ENCODE results near the gene CABP2. TPM values are rescaled to one million over a fixed set of nuclear protein-coding genes. Genes with fewer than 3 reads are reported as not detected.

CABP2 gene
- total and polyA plus RNA-seq, 12 donors = not detected

DNA sequence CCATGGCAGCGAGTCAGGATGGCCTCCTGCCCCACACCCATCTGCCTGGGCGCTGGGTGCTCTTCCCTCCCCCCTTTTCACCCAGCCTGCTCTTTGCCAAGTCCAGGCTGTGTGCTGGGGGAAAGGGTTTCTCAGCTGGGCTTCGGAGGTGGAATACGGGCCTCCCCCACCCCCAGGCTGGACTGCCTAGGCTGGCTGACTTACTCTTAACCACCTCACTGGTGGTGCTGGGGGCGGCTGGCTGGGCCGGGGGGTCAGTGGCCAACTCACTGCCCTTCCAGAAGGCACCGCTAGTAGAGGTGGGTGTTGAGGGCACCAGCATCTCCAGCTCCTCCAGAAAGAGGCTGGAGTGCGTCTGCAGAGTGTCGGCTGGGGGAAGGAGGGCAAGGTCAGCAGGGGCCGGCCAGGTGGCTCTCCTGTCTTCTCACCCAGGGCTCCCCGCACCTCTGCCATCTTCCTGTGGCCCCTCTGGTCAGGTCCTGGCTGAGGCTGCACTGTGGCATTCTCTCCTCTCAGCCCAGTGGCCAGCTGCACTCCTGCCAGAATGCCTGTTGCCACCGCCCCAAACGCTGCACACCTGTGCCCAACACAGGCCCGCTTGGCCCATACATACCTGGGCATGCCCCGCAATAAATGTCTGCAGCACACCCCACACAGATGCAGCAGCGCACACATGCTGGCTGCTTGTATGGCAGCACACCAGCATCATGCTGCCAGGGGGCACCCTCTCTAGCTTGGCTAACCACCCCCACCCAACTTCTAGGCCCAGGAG, 27.8 kb downstream of the CABP2 start:
- peaks cover 0 to 98% (median 50%) of the 10 kb centered on the region in 9 donors for H3K36me3 ChIP-seq
- ATAC-seq = no peak
- TF ChIP-seq, protein P1, sequence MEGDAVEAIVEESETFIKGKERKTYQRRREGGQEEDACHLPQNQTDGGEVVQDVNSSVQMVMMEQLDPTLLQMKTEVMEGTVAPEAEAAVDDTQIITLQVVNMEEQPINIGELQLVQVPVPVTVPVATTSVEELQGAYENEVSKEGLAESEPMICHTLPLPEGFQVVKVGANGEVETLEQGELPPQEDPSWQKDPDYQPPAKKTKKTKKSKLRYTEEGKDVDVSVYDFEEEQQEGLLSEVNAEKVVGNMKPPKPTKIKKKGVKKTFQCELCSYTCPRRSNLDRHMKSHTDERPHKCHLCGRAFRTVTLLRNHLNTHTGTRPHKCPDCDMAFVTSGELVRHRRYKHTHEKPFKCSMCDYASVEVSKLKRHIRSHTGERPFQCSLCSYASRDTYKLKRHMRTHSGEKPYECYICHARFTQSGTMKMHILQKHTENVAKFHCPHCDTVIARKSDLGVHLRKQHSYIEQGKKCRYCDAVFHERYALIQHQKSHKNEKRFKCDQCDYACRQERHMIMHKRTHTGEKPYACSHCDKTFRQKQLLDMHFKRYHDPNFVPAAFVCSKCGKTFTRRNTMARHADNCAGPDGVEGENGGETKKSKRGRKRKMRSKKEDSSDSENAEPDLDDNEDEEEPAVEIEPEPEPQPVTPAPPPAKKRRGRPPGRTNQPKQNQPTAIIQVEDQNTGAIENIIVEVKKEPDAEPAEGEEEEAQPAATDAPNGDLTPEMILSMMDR (IDR thresholded peaks at IDR 0.05) = no peak

DNA sequence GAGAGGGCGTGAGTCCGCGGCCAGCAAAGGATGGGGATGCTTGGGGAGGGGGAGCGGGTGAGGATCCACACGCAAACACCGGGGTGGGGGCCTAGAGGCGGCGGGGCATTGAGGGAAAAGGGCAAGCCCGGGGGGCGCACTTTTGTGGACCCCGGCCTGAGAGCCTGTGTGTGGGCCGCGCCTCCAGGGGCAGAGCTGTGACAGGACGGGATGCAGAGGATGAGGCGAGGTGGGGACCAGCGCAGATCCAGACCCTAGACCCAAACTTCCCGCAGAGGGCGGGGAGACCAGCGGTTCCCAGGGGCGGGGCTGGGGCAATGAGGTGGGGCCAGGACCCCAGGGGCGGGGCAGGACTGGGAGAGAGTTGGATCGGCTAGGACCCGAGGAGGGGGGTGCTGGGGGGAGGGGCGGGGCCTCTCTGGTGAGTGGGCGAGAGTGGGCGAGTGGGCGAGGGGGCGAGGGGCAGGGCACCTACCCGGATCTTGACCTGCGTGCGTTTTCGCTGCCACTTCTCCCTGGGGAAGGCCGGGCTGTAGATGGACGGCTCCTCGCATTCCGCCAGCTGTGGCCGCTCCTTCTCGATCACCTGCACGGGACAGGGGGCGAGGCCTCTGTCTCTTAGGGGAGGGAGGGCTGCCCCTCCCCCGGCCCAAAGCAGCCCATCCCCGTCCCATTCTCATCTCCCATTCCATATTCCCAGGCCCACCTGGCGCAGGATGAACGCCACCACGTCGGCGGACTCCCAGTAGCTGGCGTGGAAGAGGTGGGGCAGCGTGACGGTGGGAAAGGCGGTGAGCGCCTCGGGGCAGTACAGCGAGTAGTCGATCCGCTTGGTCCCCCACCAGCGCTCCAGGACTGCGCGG, 28.6 kb downstream of the CABP2 start:
- Histone ChIP-seq H3K4me3 (no peak overlapping the region), H3K4me1 (peaks cover 0 to 13% (median 0%) of the 10 kb centered on the region in 9 donors), H3K27me3 (no peaks in the 10 kb centered on the region), H3K36me3 (peaks cover 0 to 98% (median 53%) of the 10 kb centered on the region in 9 donors), H3K27ac (no peak overlapping the region), H3K9me3 (no peaks in the 10 kb centered on the region)
- ATAC-seq (no peak), DNase-seq (no peak)
- 92% methylated on average over 57 to 59 of the region's 59 CpGs for WGBS, 2 donors
- TF ChIP-seq, protein P1 (IDR thresholded peaks at IDR 0.05) = no peak
- intact Hi-C loops (cut with DNase I) = no loop called here

More for the DNA sequence above, 27.8 kb downstream of the CABP2 start:
- 94 to 95% methylated on average over 16 of the region's 16 CpGs for WGBS, 2 donors
- no peak overlapping the region for H3K4me3 ChIP-seq
- intact Hi-C loops (cut with DNase I) = no loop called here
- peaks cover 0 to 13% (median 0%) of the 10 kb centered on the region in 9 donors for H3K4me1 ChIP-seq
- no peaks in the 10 kb centered on the region for H3K27me3 ChIP-seq
- no peak for DNase-seq
- H3K27ac ChIP-seq = no peak overlapping the region
- no peaks in the 10 kb centered on the region for H3K9me3 ChIP-seq

DNA sequence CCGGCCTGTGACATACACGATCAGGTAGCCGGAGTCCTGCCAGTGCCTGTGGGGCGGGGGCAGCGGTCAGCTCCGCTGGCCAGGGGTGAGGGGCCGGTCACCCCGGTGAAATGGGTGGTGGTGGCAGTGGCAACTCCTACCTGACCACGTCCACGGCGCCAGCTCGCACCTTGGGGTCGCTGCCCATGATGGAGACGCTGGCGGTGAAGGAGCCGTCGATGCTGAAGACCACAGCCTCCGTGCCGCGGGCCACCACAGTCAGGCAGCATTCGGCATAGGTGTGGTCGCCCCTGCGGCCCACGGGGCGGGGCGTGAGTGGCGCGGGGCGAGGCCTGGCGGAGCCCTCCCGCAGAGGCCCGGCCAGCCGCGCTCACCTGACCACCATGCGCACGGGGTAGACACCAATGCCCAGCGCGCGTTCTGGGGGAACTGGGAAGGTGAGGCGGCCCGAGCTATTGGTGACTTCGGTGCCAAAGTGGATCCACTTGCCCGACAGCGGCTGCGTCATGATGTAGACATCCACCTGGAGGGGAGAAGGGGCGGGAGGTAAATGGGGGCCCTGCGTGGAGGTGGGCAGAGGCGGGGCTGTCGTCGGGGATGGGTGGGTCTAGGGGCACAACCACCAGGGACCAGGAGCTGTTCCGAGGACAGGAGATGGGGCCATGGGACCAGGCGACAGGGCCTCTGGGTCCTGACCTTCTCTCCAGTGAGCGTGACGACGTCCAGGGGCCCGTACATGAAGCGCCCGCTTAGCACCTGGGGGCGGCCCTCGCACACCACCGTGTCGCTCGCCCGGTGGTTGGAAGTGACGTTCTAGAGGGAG, 29.5 kb downstream of the CABP2 start:
- 95 to 96% methylated on average over 53 to 65 of the region's 65 CpGs for WGBS, 2 donors
- no peak for DNase-seq
- Histone ChIP-seq H3K27ac (no peak overlapping the region), H3K27me3 (no peaks in the 10 kb centered on the region), H3K36me3 (peaks cover 0 to 100% (median 61%) of the 10 kb centered on the region in 9 donors), H3K4me1 (peaks cover 0 to 8% (median 0%) of the 10 kb centered on the region in 9 donors), H3K9me3 (no peaks in the 10 kb centered on the region), H3K4me3 (no peak overlapping the region)
- TF ChIP-seq, protein P1 (IDR thresholded peaks at IDR 0.05) = no peak
- ATAC-seq = no peak
- intact Hi-C loops (cut with DNase I) = no loop called here
